Fibroblast of lung (primary cell): ENCODE measurements around the gene SLC6A13. TPM values are rescaled to one million over a fixed set of nuclear protein-coding genes. Genes with fewer than 3 reads are reported as not detected.

ENCODE experiments used
- DNase-seq, 2 donors: peaks; one replicate each; pipeline versions ENCODE4 v3.0.0 to v3.0.0-alpha.2; 2010; ENCODE audit warnings: low read depth in 2 of 2
- H2AFZ ChIP-seq: 2 replicates; pipeline ENCODE4 v1.5.1; 2012; ENCODE audit warnings: low read length, control low read depth, inconsistent platforms
- H3K27ac ChIP-seq: 2 replicates; pipeline ENCODE4 v1.5.1; 2011; ENCODE audit warnings: low read length, control low read depth; ENCODE audit not compliant: insufficient read depth
- H3K27me3 ChIP-seq: 2 replicates; pipeline ENCODE4 v1.5.1; 2011; ENCODE audit warnings: mild to moderate bottlenecking, low read length; ENCODE audit not compliant: control insufficient read depth, insufficient read depth
- H3K36me3 ChIP-seq: 2 replicates; pipeline ENCODE4 v1.5.1; 2011; ENCODE audit warnings: low read length; ENCODE audit not compliant: control insufficient read depth, insufficient read depth
- H3K4me1 ChIP-seq: 2 replicates; pipeline ENCODE4 v1.5.1; 2011; ENCODE audit warnings: low read length; ENCODE audit not compliant: control insufficient read depth, insufficient read depth; ENCODE audit errors: extremely low read depth
- H3K4me2 ChIP-seq: 2 replicates; pipeline ENCODE4 v1.5.1; 2011; ENCODE audit warnings: low read length, control low read depth; ENCODE audit not compliant: insufficient read depth; ENCODE audit errors: extremely low read depth
- H3K4me3 ChIP-seq, 4 experiments: fragments of 200-600 bp in 1 of 4; sonication (generic) in 1 of 4; replicated peaks in 1 of 4; 2 replicates each; pipeline ENCODE4 v1.5.1; 2011 to 2016; ENCODE audit warnings: low read length in 4 of 4, low read depth in 3 of 4, mild to moderate bottlenecking in 3 of 4, control low read depth in 2 of 4, inconsistent platforms in 1 of 4, mixed read lengths in 1 of 4; ENCODE audit not compliant: insufficient read depth in 1 of 4; ENCODE audit errors: control extremely low read depth in 1 of 4
- H3K79me2 ChIP-seq: 2 replicates; pipeline ENCODE4 v1.5.1; 2012; ENCODE audit warnings: mild to moderate bottlenecking, low read length, inconsistent platforms; ENCODE audit not compliant: control insufficient read depth, insufficient read depth
- H3K9ac ChIP-seq: 2 replicates; pipeline ENCODE4 v1.5.1; 2011; ENCODE audit warnings: mild to moderate bottlenecking, low read length, control low read depth; ENCODE audit not compliant: insufficient read depth
- H3K9me3 ChIP-seq: 2 replicates; pipeline ENCODE4 v1.5.1; 2012; ENCODE audit warnings: low read depth, low read length; ENCODE audit not compliant: control insufficient read depth, insufficient read depth
- H4K20me1 ChIP-seq: 2 replicates; pipeline ENCODE4 v1.5.1; 2011; ENCODE audit warnings: low read length; ENCODE audit not compliant: control insufficient read depth, insufficient read depth; ENCODE audit errors: extremely low read depth
- EZH2 ChIP-seq: IDR thresholded peaks from 2 replicates; pipeline ENCODE4 v1.5.1; 2012; ENCODE audit warnings: low read length, control low read depth, mild to moderate bottlenecking; ENCODE audit errors: missing control alignments
- polyA plus RNA-seq, 2 donors: library from polyadenylated mRNA; depleted of rRNA in 1 of 2; stranded (reverse) in 1 of 2; unstranded in 1 of 2; fragments of >200 nt; gene quantifications; 2 replicates each; pipeline ENCODE4 v1.2.1, GENCODE V29; 2011 to 2012; ENCODE audit warnings: missing spikeins in 1 of 2
- total RNA-seq: library from RNA; depleted of rRNA; stranded (reverse); fragments of >200 nt; gene quantifications from 2 replicates; pipeline ENCODE4 v1.2.1, GENCODE V29; 2014
- TF ChIP-seq, protein P1 (sequence below), 2 donors: IDR thresholded peaks in 1 of 2; conservative IDR thresholded peaks in 1 of 2; 1 replicate in 1 of 2; 2 replicates in 1 of 2; pipeline ENCODE4 v1.5.1; 2011 to 2012; ENCODE audit warnings: low read length in 2 of 2, control low read depth in 1 of 2, inconsistent platforms in 1 of 2, low read depth in 1 of 2, mild to moderate bottlenecking in 1 of 2

SLC6A13 gene
- total and polyA plus RNA-seq, 2 donors (not counting 1 experiment from before 2014, with no cell fraction given): not detected

DNA sequence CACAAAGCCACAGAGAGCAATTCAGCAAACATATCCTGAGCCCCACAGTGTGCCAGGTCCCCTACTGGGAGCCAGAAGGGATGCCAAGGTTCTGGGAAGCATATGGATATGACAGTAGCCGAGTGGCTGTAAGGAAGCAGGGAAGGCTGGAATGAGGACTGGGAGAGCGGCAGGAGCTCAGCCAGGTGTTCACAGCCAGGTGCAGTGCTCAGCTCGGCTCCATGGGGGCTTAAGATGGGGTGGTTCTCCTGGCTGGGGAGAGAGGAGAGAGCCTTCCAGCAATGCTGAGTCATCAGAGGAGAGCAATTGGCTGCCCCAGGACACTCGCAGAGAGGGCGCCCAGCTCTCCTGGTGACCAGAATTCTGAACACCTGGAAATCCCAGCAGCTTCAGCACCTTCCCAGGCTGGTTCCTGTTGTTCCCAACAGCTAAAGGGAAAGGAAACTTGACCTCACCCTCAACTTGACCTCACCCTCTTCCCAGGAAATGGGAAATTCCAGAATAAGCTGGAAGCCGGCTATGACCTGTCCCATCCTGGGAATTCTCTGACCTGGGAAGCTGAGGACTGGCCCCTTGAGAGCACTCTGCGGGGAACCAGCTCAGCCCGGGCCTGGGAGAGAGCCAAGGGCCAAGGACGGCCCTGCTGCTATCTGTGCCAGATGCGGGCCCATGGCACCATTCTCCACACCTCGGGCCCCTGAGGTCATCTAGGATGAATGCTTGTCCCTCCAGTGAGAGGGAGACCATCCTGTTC lies 83.3 kb downstream of the SLC6A13 start:
- no peaks in the 10 kb centered on the region for H4K20me1 ChIP-seq
- peaks cover 21% of the 10 kb centered on the region for H3K4me1 ChIP-seq
- H3K27me3 ChIP-seq: no peaks in the 10 kb centered on the region

DNA sequence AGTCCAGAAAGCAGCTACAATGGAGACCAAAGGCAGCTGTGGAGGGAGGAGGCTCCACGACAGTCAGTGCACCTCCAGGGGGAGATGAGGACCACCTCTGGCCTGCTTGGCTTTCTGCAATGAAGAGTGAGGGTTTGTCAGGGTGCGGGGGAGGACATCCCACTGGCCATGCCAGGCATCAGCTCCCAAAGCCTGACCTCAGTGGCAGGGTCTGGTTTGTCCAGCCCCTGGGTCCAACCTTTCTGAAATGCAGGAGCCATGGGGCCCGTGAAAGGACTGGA lies 83.9 kb downstream of the SLC6A13 start:
- Histone ChIP-seq H3K4me1 (peaks cover 21% of the 10 kb centered on the region), H3K27ac (no peak overlapping the region), H2AFZ (no peak overlapping the region), H3K9me3 (no peaks in the 10 kb centered on the region), H3K4me2 (no peak overlapping the region), H4K20me1 (no peaks in the 10 kb centered on the region), H3K4me3 (no peak overlapping the region), H3K27me3 (peaks cover 2% of the 10 kb centered on the region), H3K36me3 (no peaks in the 10 kb centered on the region), H3K9ac (no peak overlapping the region), H3K79me2 (no peaks in the 10 kb centered on the region)
- TF ChIP-seq, protein P1, sequence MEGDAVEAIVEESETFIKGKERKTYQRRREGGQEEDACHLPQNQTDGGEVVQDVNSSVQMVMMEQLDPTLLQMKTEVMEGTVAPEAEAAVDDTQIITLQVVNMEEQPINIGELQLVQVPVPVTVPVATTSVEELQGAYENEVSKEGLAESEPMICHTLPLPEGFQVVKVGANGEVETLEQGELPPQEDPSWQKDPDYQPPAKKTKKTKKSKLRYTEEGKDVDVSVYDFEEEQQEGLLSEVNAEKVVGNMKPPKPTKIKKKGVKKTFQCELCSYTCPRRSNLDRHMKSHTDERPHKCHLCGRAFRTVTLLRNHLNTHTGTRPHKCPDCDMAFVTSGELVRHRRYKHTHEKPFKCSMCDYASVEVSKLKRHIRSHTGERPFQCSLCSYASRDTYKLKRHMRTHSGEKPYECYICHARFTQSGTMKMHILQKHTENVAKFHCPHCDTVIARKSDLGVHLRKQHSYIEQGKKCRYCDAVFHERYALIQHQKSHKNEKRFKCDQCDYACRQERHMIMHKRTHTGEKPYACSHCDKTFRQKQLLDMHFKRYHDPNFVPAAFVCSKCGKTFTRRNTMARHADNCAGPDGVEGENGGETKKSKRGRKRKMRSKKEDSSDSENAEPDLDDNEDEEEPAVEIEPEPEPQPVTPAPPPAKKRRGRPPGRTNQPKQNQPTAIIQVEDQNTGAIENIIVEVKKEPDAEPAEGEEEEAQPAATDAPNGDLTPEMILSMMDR (conservative IDR thresholded peaks at IDR 0.05 in 1 of 2, IDR thresholded peaks at IDR 0.05 in 1 of 2; ENCODE audit: low read depth in 1 of 2, low read length in 2 of 2): no peak
- DNase-seq: no peak

More for the DNA sequence above, 83.3 kb downstream of the SLC6A13 start:
- TF ChIP-seq, protein P1 (conservative IDR thresholded peaks at IDR 0.05 in 1 of 2, IDR thresholded peaks at IDR 0.05 in 1 of 2; ENCODE audit: low read depth in 1 of 2, low read length in 2 of 2): no peak
- no peak for TF ChIP-seq EZH2
- no peak overlapping the region for H3K9ac ChIP-seq
- no peaks in the 10 kb centered on the region for H3K9me3 ChIP-seq
- no peak overlapping the region for H3K4me2 ChIP-seq
- no peaks in the 10 kb centered on the region for H3K36me3 ChIP-seq
- no peak overlapping the region for H3K4me3 ChIP-seq
- no peak for DNase-seq
- no peaks in the 10 kb centered on the region for H3K79me2 ChIP-seq
- no peak overlapping the region for H3K27ac ChIP-seq
- H2AFZ ChIP-seq: no peak overlapping the region

DNA sequence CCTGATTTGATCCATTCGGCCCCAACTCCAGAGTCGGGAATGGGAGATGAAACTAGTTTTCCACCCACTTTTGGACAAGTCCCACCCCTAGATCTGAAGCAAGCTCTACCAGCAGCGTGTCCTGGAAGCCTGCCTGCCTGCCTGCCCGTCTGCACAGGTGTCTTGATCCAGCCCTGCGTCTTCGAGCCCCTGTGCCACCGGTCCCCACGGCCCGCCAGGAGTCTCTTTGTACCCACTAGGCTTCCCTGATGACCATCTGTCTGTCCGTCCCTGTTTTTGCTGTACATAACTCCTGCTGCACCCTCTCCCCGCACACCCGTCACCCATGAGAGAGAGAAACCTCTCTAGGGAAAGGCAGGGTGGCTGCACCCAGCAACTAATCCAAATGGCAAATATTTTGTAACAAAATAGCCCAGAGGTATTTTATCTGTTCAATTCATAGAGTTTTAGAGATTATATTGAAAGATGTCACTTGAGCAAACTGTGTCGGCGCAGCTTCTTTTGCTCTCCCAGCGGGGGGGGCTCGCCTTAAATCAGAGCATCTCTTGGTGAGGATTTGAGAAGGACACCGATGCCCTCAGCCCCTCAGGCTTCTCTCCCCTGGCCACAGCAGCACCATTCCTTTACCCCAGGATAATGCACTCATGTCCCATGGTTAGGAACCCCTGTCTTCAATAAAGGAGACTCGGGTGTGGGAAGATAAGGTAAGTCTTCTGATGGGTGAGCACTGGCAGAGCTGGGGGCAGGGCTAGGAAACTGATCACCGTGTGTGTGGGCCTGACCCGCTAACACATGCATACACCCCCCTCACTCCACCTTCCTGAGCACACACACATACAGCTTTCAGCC lies 84.4 kb downstream of the SLC6A13 start:
- Histone ChIP-seq H3K27me3 (peaks cover 2% of the 10 kb centered on the region), H3K36me3 (no peaks in the 10 kb centered on the region), H3K4me3 (no peak overlapping the region), H3K27ac (no peak overlapping the region), H3K9ac (no peak overlapping the region), H3K9me3 (no peaks in the 10 kb centered on the region), H2AFZ (no peak overlapping the region), H3K4me1 (peaks cover 21% of the 10 kb centered on the region), H3K79me2 (no peaks in the 10 kb centered on the region), H3K4me2 (no peak overlapping the region), H4K20me1 (no peaks in the 10 kb centered on the region)
- TF ChIP-seq, protein P1 (conservative IDR thresholded peaks at IDR 0.05 in 1 of 2, IDR thresholded peaks at IDR 0.05 in 1 of 2; ENCODE audit: low read depth in 1 of 2, low read length in 2 of 2): no peak
- DNase-seq: no peak
